Measurements from ENCODE around the gene CAMTA1. TPM values are rescaled to one million over a fixed set of nuclear protein-coding genes. Genes with fewer than 3 reads are reported as not detected.

Gene CAMTA1
- total and polyA plus RNA-seq, 9 of the 15 experiments (the other 6 are each of a cell fraction or from before 2014, with no cell fraction given), result 43.9 to 161 (median 65.9) TPM

DNA sequence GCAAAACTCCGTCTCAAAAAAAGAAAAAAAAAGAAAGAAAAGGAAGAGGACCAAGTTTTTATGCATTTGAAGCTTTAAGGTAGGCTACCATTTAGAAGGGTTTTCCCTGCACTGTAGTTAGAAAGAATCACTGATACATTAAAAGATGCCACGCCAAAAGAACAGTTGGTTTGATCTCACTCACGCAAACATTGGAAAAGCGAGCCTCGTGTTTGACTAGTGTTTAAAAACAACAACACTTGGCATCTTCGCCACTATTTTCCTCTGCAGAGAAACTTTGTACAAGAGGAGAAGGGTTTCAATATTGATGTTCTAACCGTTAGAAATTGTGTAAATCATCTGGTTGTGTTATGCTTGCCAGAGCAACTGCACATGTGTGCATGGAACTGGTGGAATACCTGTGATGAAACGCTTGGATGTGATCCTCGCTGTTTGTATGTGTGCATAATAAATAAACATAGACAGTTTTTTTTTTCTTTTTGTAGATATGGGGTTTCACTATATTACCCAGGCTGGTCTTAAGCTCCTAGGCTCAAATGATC is 24.0 kb upstream of the CAMTA1 start:
- no TSS peak for BruUV-seq (replicated peaks)
- Histone ChIP-seq H3K27ac (ENCODE audit: extremely low read depth, low read depth, low read length) (no peak overlapping the region), H3K9me1 (ENCODE audit: control insufficient read depth, insufficient read depth, low read length) (no peaks in the 10 kb centered on the region), H3K9me3 (replicated peaks; ENCODE audit: control insufficient read depth, insufficient read depth, low read depth, low read length) (no peaks in the 10 kb centered on the region), H3K9ac (ENCODE audit: insufficient read depth in 1 of 2, low read depth in 2 of 2, low read length in 2 of 2) (no peak overlapping the region), H2AFZ (ENCODE audit: low read depth, low read length) (no peak overlapping the region), H3K36me3 (ENCODE audit: control insufficient read depth, insufficient read depth, low read length) (no peaks in the 10 kb centered on the region), H3K4me3 (no peak overlapping the region), H3K4me2 (ENCODE audit: insufficient read depth, low read length) (no peak overlapping the region), H3K79me2 (ENCODE audit: control insufficient read depth, insufficient read depth, low read length) (no peaks in the 10 kb centered on the region), H4K20me1 (replicated peaks; ENCODE audit: control insufficient read depth, insufficient read depth, low read length) (no peaks in the 10 kb centered on the region), H3K4me1 (replicated peaks in 1 of 2; ENCODE audit: control insufficient read depth in 2 of 2, insufficient read depth in 2 of 2, low read length in 2 of 2) (peaks cover 3 to 9% of the 10 kb centered on the region in 2 experiments; a peak in 3 of 5 replicates), H3K27me3 (ENCODE audit: control insufficient read depth in 2 of 2, insufficient read depth in 2 of 2, low read length in 2 of 2) (peaks cover 24 to 45% of the 10 kb centered on the region in 2 experiments)
- CTCF ChIA-PET (ENCODE audit: low intra/inter-chr PET ratio), result no interaction called here
- ATAC-seq, result no peak
- intact Hi-C loops (cut with micrococcal nuclease) (no loop called here), in situ Hi-C loops (cut with MboI) (no loop called here)
- 1% methylated on average over 9 of the region's 9 CpGs for WGBS (ENCODE audit: insufficient coverage, low coverage, missing lambda C conversion rate)
- DNase-seq (ENCODE audit: extremely low read depth in 1 of 4, low spot score in 3 of 4), result no peak
- peak; percentile 26 for FAIRE-seq
- no peak for TF ChIP-seq NCOA1 (IDR thresholded peaks at IDR 0.05; ENCODE audit: low read depth)
- TF ChIP-seq, protein P1, sequence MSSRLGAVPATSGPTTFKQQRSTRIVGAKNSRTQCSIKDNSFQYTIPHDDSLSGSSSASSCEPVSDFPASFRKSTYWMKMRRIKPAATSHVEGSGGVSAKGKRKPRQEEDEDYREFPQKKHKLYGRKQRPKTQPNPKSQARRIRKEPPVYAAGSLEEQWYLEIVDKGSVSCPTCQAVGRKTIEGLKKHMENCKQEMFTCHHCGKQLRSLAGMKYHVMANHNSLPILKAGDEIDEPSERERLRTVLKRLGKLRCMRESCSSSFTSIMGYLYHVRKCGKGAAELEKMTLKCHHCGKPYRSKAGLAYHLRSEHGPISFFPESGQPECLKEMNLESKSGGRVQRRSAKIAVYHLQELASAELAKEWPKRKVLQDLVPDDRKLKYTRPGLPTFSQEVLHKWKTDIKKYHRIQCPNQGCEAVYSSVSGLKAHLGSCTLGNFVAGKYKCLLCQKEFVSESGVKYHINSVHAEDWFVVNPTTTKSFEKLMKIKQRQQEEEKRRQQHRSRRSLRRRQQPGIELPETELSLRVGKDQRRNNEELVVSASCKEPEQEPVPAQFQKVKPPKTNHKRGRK (tag; IDR thresholded peaks at IDR 0.05), result no peak
- no peak for TF ChIP-seq ZNF124 (CRISPR knock-in tag; IDR thresholded peaks at IDR 0.05)
- POLR2A ChIA-PET, result interaction anchor here (0.9 kb wide), 1 partner anchor 13 kb away, joined by 4 read pairs; no protein-coding TSS in a partner anchor

- Histone ChIP-seq H3K4me2 (ENCODE audit: insufficient read depth, low read length) (no peak overlapping the region), H3K9me1 (ENCODE audit: control insufficient read depth, insufficient read depth, low read length) (no peaks in the 10 kb centered on the region), H3K4me1 (replicated peaks in 1 of 2; ENCODE audit: control insufficient read depth in 2 of 2, insufficient read depth in 2 of 2, low read length in 2 of 2) (peaks cover 3 to 9% of the 10 kb centered on the region in 2 experiments; a peak in 3 of 5 replicates), H2AFZ (ENCODE audit: low read depth, low read length) (no peak overlapping the region), H3K27me3 (ENCODE audit: control insufficient read depth in 2 of 2, insufficient read depth in 2 of 2, low read length in 2 of 2) (peaks cover 18 to 38% of the 10 kb centered on the region in 2 experiments), H3K9me3 (replicated peaks; ENCODE audit: control insufficient read depth, insufficient read depth, low read depth, low read length) (no peaks in the 10 kb centered on the region), H3K36me3 (ENCODE audit: control insufficient read depth, insufficient read depth, low read length) (no peaks in the 10 kb centered on the region), H3K79me2 (ENCODE audit: control insufficient read depth, insufficient read depth, low read length) (no peaks in the 10 kb centered on the region), H3K27ac (ENCODE audit: extremely low read depth, low read depth, low read length) (no peak overlapping the region), H3K9ac (ENCODE audit: insufficient read depth in 1 of 2, low read depth in 2 of 2, low read length in 2 of 2) (no peak overlapping the region), H4K20me1 (replicated peaks; ENCODE audit: control insufficient read depth, insufficient read depth, low read length) (no peaks in the 10 kb centered on the region), H3K4me3 (no peak overlapping the region)
- WGBS (ENCODE audit: insufficient coverage, low coverage, missing lambda C conversion rate), result 6% methylated on average over 6 of the region's 6 CpGs
- FAIRE-seq, result no peak
- ChIA-PET POLR2A (interaction anchor here (0.6 to 1.3 kb wide), 4 partner anchors 14 to 52 kb away, joined by 3 to 4 read pairs (median 4); partner anchors contain the start of gene CAMTA1), CTCF (ENCODE audit: low intra/inter-chr PET ratio) (no interaction called here)
- intact Hi-C loops (cut with micrococcal nuclease) (no loop called here), in situ Hi-C loops (cut with MboI) (no loop called here)
- DNase-seq (ENCODE audit: extremely low read depth in 1 of 4, low spot score in 3 of 4), result no peak
- ATAC-seq, result no peak
- no TSS peak for BruUV-seq (replicated peaks)
- TF ChIP-seq ZC3H8 (IDR thresholded peaks at IDR 0.05) (no peak), ESRRA (IDR thresholded peaks at IDR 0.05; ENCODE audit: borderline replicate concordance, low read depth) (no peak), TEAD2 (tag; IDR thresholded peaks at IDR 0.05) (no peak), ZNF668 (CRISPR knock-in tag; IDR thresholded peaks at IDR 0.05) (no peak), HNRNPLL (IDR thresholded peaks at IDR 0.05; ENCODE audit: low read depth, low read length, poor library complexity, severe bottlenecking) (no peak), NR4A1 (CRISPR knock-in tag; IDR thresholded peaks at IDR 0.05) (no peak), NR4A1 (tag; IDR thresholded peaks at IDR 0.05) (no peak), MAFG (tag; conservative IDR thresholded peaks at IDR 0.05) (no peak)
Observed at GRCh38 chr1:6762060-6762459, 23.2 kb upstream of the CAMTA1 start.
